Activated naive CD4-positive, alpha-beta T cell treated with anti-CD3 and anti-CD28 coated beads, Interleukin-2, amount 50 U/mL, for 16 hours (primary cell): ENCODE measurements around the gene GREB1L.

ENCODE experiments used
- DNase-seq: peaks from one replicate; pipeline ENCODE4 v3.0.0-alpha.2; 2020

GREB1L gene

GRCh38 chr18:21386523-21387240 is 144.7 kb downstream of the GREB1L start:
- no peak for DNase-seq

GRCh38 chr18:21387886-21388285 is 145.9 kb downstream of the GREB1L start:
- no peak for DNase-seq

- no peak for DNase-seq
Measured at GRCh38 chr18:21389283-21389682, 147.3 kb downstream of the GREB1L start.

GRCh38 chr18:21389903-21390302 is 147.9 kb downstream of the GREB1L start:
- DNase-seq, result no peak

GRCh38 chr18:21391074-21391673 is 149.1 kb downstream of the GREB1L start:
- no peak for DNase-seq

- DNase-seq, result no peak
Measured at GRCh38 chr18:21393986-21394385, 152.0 kb downstream of the GREB1L start.

- no peak for DNase-seq
Measured at GRCh38 chr18:21398121-21398520, 156.1 kb downstream of the GREB1L start.

- no peak for DNase-seq
Measured at GRCh38 chr18:21402272-21402671, 160.2 kb downstream of the GREB1L start.

- DNase-seq, result no peak
Measured at GRCh38 chr18:21404426-21404825, 162.4 kb downstream of the GREB1L start.

- DNase-seq, result no peak
Measured at GRCh38 chr18:21406116-21406515, 164.1 kb downstream of the GREB1L start.

GRCh38 chr18:21408681-21409080 is 166.6 kb downstream of the GREB1L start:
- DNase-seq, result no peak

GRCh38 chr18:21433436-21433835 is 191.4 kb downstream of the GREB1L start:
- no peak for DNase-seq

GRCh38 chr18:21439431-21439846 is 197.4 kb downstream of the GREB1L start:
- DNase-seq, result no peak

- no peak for DNase-seq
Measured at GRCh38 chr18:21441670-21442069, 199.6 kb downstream of the GREB1L start.

GRCh38 chr18:21443776-21444464 is 201.9 kb downstream of the GREB1L start:
- DNase-seq, result no peak

GRCh38 chr18:21444465-21445212 is 202.6 kb downstream of the GREB1L start:
- DNase-seq, result no peak

GRCh38 chr18:21448299-21448698 is 206.3 kb downstream of the GREB1L start:
- DNase-seq, result no peak

GRCh38 chr18:21449367-21450290 is 207.6 kb downstream of the GREB1L start:
- no peak for DNase-seq

GRCh38 chr18:21450503-21450902 is 208.5 kb downstream of the GREB1L start:
- no peak for DNase-seq

- DNase-seq, result no peak
Measured at GRCh38 chr18:21450913-21451312, 208.9 kb downstream of the GREB1L start.

- no peak for DNase-seq
Measured at GRCh38 chr18:21451851-21452250, 209.8 kb downstream of the GREB1L start.

- DNase-seq, result no peak
Measured at GRCh38 chr18:21452276-21452780, 210.3 kb downstream of the GREB1L start.
